Neural crest cell (in vitro differentiated cells): ENCODE data around the gene GRIN2A. TPM values are rescaled to one million over a fixed set of nuclear protein-coding genes. Genes with fewer than 3 reads are reported as not detected.

ENCODE experiments used
- DNase-seq: peaks from one replicate; pipeline ENCODE4 v3.0.0; 2021; ENCODE audit warnings: low read depth, mixed read lengths, low spot score
- H3K27ac Mint-ChIP-seq: one replicate; pipeline ENCODE4 v1.8.0; 2021; ENCODE audit warnings: mild to moderate bottlenecking, mixed read lengths; ENCODE audit not compliant: unreplicated experiment
- H3K27me3 Mint-ChIP-seq: 2 replicates; pipeline ENCODE4 v1.8.0; 2021; ENCODE audit warnings: low read depth, mild to moderate bottlenecking, mixed read lengths
- H3K36me3 Mint-ChIP-seq: 2 replicates; pipeline ENCODE4 v1.8.0; 2021; ENCODE audit warnings: low read depth, mild to moderate bottlenecking, mixed read lengths
- H3K4me1 Mint-ChIP-seq: 2 replicates; pipeline ENCODE4 v1.8.0; 2021; ENCODE audit warnings: mixed read lengths
- H3K4me3 Mint-ChIP-seq: one replicate; pipeline ENCODE4 v1.8.0; 2021; ENCODE audit warnings: mild to moderate bottlenecking, mixed read lengths
- H3K9me3 Mint-ChIP-seq: 2 replicates; pipeline ENCODE4 v1.8.0; 2021; ENCODE audit warnings: mixed read lengths
- CTCF ChIP-seq: fragments of 200-600 bp; sonication (generic); conservative IDR thresholded peaks from 2 replicates; pipeline ENCODE4 v1.5.0; 2021; ENCODE audit warnings: antibody characterized with exemption, mild to moderate bottlenecking
- total RNA-seq: library from RNA; stranded (reverse); gene quantifications from 2 replicates; pipeline ENCODE4 v1.2.1, GENCODE V29; 2021

The GRIN2A gene
- total RNA-seq, 1 donor from 2014 or later = 0.09 TPM

DNA sequence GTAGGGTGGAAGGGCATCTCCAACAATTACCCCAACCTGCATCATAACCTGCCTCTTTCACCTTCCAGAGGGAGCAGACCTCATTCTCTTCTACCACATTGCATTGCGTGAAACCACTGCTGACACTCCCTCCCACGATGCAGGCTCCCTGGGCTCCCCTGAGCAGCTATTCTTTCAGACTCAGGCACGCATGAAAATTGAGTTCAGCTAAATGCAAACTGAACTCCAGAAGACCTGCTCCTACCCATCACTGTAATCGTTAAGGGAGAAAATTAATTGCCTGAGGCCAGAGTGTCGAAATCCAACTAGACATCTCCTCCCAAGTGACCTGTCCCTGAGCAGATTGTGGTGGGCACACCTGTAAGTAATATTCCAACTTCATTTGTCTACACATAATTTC lies 186.0 kb downstream of the GRIN2A start:
- Mint-ChIP-seq H3K27me3 (peaks cover 30% of the 10 kb centered on the region), H3K4me1 (no peaks in the 10 kb centered on the region), H3K27ac (no peak overlapping the region), H3K9me3 (peaks cover 6% of the 10 kb centered on the region), H3K4me3 (no peak overlapping the region), H3K36me3 (no peaks in the 10 kb centered on the region)
- TF ChIP-seq CTCF = no peak
- DNase-seq = no peak

GRCh38 chr16:9992441-9992840 lies 189.8 kb downstream of the GRIN2A start:
- TF ChIP-seq CTCF = no peak
- peaks cover 6% of the 10 kb centered on the region for H3K9me3 Mint-ChIP-seq
- no peaks in the 10 kb centered on the region for H3K4me1 Mint-ChIP-seq
- H3K27ac Mint-ChIP-seq = no peak overlapping the region
- H3K4me3 Mint-ChIP-seq = no peak overlapping the region
- no peak for DNase-seq
- peaks cover 31% of the 10 kb centered on the region for H3K27me3 Mint-ChIP-seq
- no peaks in the 10 kb centered on the region for H3K36me3 Mint-ChIP-seq

- Mint-ChIP-seq H3K27ac (no peak overlapping the region), H3K4me1 (no peaks in the 10 kb centered on the region), H3K27me3 (peaks cover 33% of the 10 kb centered on the region)
Measured at GRCh38 chr16:9980981-9981380, 201.2 kb downstream of the GRIN2A start.

GRCh38 chr16:9978160-9978725 lies 204.0 kb downstream of the GRIN2A start:
- no peak for DNase-seq
- TF ChIP-seq CTCF = no peak
- Mint-ChIP-seq H3K4me1 (no peaks in the 10 kb centered on the region), H3K27ac (no peak overlapping the region), H3K9me3 (no peaks in the 10 kb centered on the region), H3K4me3 (no peak overlapping the region), H3K36me3 (no peaks in the 10 kb centered on the region), H3K27me3 (peaks cover 35% of the 10 kb centered on the region)

More at GRCh38 chr16:9980981-9981380, 201.2 kb downstream of the GRIN2A start:
- TF ChIP-seq CTCF = no peak
- H3K36me3 Mint-ChIP-seq = no peaks in the 10 kb centered on the region
- H3K4me3 Mint-ChIP-seq = no peak overlapping the region
- DNase-seq = no peak
- no peaks in the 10 kb centered on the region for H3K9me3 Mint-ChIP-seq

GRCh38 chr16:9977333-9977897 lies 204.8 kb downstream of the GRIN2A start:
- H3K36me3 Mint-ChIP-seq = no peaks in the 10 kb centered on the region
- TF ChIP-seq CTCF = no peak
- no peak overlapping the region for H3K27ac Mint-ChIP-seq
- DNase-seq = no peak
- H3K4me1 Mint-ChIP-seq = no peaks in the 10 kb centered on the region
- peaks cover 35% of the 10 kb centered on the region for H3K27me3 Mint-ChIP-seq
- no peak overlapping the region for H3K4me3 Mint-ChIP-seq
- H3K9me3 Mint-ChIP-seq = no peaks in the 10 kb centered on the region
